CD14-positive monocyte (primary cell): ENCODE results near the gene MED13L. TPM values are rescaled to one million over a fixed set of nuclear protein-coding genes. Genes with fewer than 3 reads are reported as not detected.

Experiments
- DNase-seq, 3 donors: peaks; one replicate each; pipeline ENCODE4 v3.0.0-alpha.2; 2011 to 2022
- H2AFZ ChIP-seq: 2 replicates; pipeline ENCODE4 v1.6.0; 2012; ENCODE audit warnings: mild to moderate bottlenecking, low read depth, low read length, inconsistent platforms; ENCODE audit not compliant: insufficient read depth, poor library complexity, severe bottlenecking
- H3K27ac ChIP-seq, 2 donors: 1 replicate in 1 of 2; 2 replicates in 1 of 2; pipeline ENCODE4 v1.5.1; 2012 to 2013; ENCODE audit warnings: low read length in 2 of 2, control low read depth in 1 of 2, inconsistent platforms in 1 of 2, low read depth in 1 of 2, mild to moderate bottlenecking in 1 of 2
- H3K27me3 ChIP-seq, 2 donors: one replicate each; pipeline versions ENCODE4 v1.6.0 to v1.6.1; 2011 to 2013; ENCODE audit warnings: low read length in 2 of 2; ENCODE audit not compliant: control insufficient read depth in 2 of 2, insufficient read depth in 2 of 2
- H3K36me3 ChIP-seq, 2 donors: replicated peaks in 1 of 2; 1 replicate in 1 of 2; 2 replicates in 1 of 2; pipeline versions ENCODE4 v1.5.1 to v1.6.1; 2012 to 2013; ENCODE audit warnings: low read length in 2 of 2, control low read depth in 1 of 2, inconsistent platforms in 1 of 2, mild to moderate bottlenecking in 1 of 2; ENCODE audit not compliant: insufficient read depth in 2 of 2, control insufficient read depth in 1 of 2
- H3K4me1 ChIP-seq, 2 donors: 1 replicate in 1 of 2; 2 replicates in 1 of 2; pipeline versions ENCODE4 v1.5.1 to v1.6.1; 2012 to 2013; ENCODE audit warnings: low read length in 2 of 2, control low read depth in 1 of 2, inconsistent platforms in 1 of 2, mild to moderate bottlenecking in 1 of 2, moderate library complexity in 1 of 2; ENCODE audit not compliant: insufficient read depth in 2 of 2, control insufficient read depth in 1 of 2
- H3K4me2 ChIP-seq: replicated peaks from 2 replicates; pipeline ENCODE3; 2012; ENCODE audit warnings: low read length, moderate library complexity, mild to moderate bottlenecking; ENCODE audit not compliant: poor library complexity, severe bottlenecking; ENCODE audit errors: extremely low read depth
- H3K4me3 ChIP-seq, 3 experiments: fragments of 200-600 bp in 1 of 3; sonication (generic) in 1 of 3; replicated peaks in 1 of 3; 1 replicate in 2 of 3; 2 replicates in 1 of 3; pipeline ENCODE4 v1.5.1; 2011 to 2013; ENCODE audit warnings: low read length in 3 of 3, mild to moderate bottlenecking in 3 of 3, control low read depth in 2 of 3, low read depth in 2 of 3, inconsistent platforms in 1 of 3, moderate library complexity in 1 of 3
- H3K79me2 ChIP-seq: 2 replicates; pipeline ENCODE4 v1.6.0; 2012; ENCODE audit warnings: mild to moderate bottlenecking, control low read depth, inconsistent platforms, low read length, moderate library complexity; ENCODE audit not compliant: insufficient read depth
- H3K9ac ChIP-seq: 2 replicates; pipeline ENCODE4 v1.6.0; 2017; ENCODE audit warnings: low read length, mild to moderate bottlenecking; ENCODE audit not compliant: insufficient read depth, poor library complexity, severe bottlenecking
- H3K9me3 ChIP-seq, 2 donors: replicated peaks in 1 of 2; 1 replicate in 1 of 2; 2 replicates in 1 of 2; pipeline versions ENCODE4 v1.5.1 to v1.6.1; 2012 to 2013; ENCODE audit warnings: low read length in 2 of 2, control low read depth in 1 of 2; ENCODE audit not compliant: control insufficient read depth in 1 of 2, insufficient read depth in 1 of 2
- H4K20me1 ChIP-seq: 2 replicates; pipeline ENCODE4 v1.6.0; 2012; ENCODE audit warnings: mild to moderate bottlenecking, low read length, control low read depth, moderate library complexity; ENCODE audit not compliant: insufficient read depth
- H3K27ac Mint-ChIP-seq, 7 donors: one replicate each; pipeline ENCODE4 v1.8.0; 2020; ENCODE audit warnings: mild to moderate bottlenecking in 7 of 7, mixed read lengths in 7 of 7, moderate library complexity in 6 of 7, inconsistent platforms in 2 of 7
- H3K27me3 Mint-ChIP-seq, 3 donors: one replicate each; pipeline ENCODE4 v1.8.0; 2021 to 2022; ENCODE audit warnings: low read depth in 3 of 3, mild to moderate bottlenecking in 3 of 3, mixed read lengths in 3 of 3, moderate library complexity in 3 of 3, inconsistent platforms in 1 of 3
- H3K36me3 Mint-ChIP-seq, 2 donors: one replicate each; pipeline ENCODE4 v1.8.0; 2020; ENCODE audit warnings: mixed read lengths in 2 of 2, inconsistent platforms in 1 of 2, mild to moderate bottlenecking in 1 of 2
- H3K4me1 Mint-ChIP-seq: one replicate; pipeline ENCODE4 v1.8.0; 2020; ENCODE audit warnings: mild to moderate bottlenecking, mixed read lengths
- H3K4me3 Mint-ChIP-seq, 2 donors: one replicate each; pipeline ENCODE4 v1.8.0; 2020; ENCODE audit warnings: mild to moderate bottlenecking in 2 of 2, mixed read lengths in 2 of 2, moderate library complexity in 1 of 2
- H3K9me3 Mint-ChIP-seq, 7 donors: one replicate each; pipeline ENCODE4 v1.8.0; 2020 to 2022; ENCODE audit warnings: mixed read lengths in 7 of 7, mild to moderate bottlenecking in 6 of 7, moderate library complexity in 6 of 7, inconsistent platforms in 2 of 7
- WGBS: methylation state at CpG from one replicate; pipeline ENCODE4 v1.1.5; 2013; ENCODE audit warnings: missing lambda C conversion rate; ENCODE audit not compliant: insufficient coverage; 5-methylcytosine and 5-hydroxymethylcytosine counted together
- intact Hi-C, 2 donors: fragments of 100-400 bp; cut with micrococcal nuclease; formaldehyde crosslinking; loops; one replicate each; pipeline versions ENCODE4 v1.15.0 to v1.15.1; 2023
- polyA plus RNA-seq, 3 donors: library from polyadenylated mRNA; depleted of rRNA in 1 of 3; unstranded in 2 of 3; stranded (reverse) in 1 of 3; fragments of 300-500 nt in 2 of 3; fragments of >200 nt in 1 of 3; fragmentation: Illumina TruSeq in 2 of 3; gene quantifications; 1 replicate in 2 of 3; 2 replicates in 1 of 3; pipeline ENCODE4 v1.2.3, GENCODE V29; 2012 to 2021
- TF ChIP-seq, protein P1 (sequence below): fragments of 200-600 bp; IDR thresholded peaks from one replicate; pipeline ENCODE4 v1.8.0; 2022; ENCODE audit warnings: antibody characterized with exemption, mild to moderate bottlenecking

MED13L gene
- polyA plus RNA-seq, 3 donors, result 4.4 to 42.0 (median 7.5) TPM

DNA sequence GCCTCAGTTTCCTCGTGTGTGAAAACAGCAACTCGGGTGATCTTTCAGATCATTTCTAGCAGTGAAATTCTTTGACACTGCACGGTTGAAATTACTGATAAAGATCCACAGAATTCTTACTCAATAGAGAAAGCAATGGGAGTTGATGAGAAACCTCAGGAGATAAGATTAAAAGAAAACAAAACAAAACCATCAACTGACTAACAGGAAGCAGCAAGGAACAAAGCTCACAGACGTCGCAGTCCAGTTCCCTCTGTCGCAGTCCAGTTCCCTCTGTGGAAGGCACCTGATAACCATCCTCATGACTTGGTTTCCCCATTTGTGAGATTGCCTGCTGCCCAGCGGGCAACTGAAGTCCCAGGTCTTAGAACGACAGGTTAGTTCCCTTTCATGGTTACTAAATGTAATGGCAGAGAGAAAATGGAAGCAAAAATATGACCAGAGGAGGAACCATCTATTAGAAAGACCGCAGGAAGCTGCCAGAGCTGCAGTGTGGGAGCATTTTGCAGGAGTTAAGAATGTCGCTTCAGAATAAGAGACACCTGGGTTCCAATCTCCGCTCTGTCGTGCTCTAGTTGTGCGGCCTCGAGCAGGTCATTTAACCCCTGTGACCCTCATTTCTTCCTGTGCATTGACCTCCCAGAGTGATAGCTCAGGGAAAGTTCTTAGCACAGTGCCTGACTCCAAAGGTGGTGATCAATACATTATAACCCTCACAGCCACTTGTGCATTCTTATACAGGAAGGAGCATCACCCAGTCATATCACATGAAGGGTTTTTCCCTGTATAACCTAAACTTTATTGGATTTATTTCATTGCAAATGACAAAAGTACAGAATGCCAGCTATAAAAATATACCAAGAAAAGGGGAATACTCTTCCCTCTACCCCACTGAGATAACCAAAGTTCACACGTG lies 5.1 kb upstream of the MED13L start:
- Mint-ChIP-seq H3K27me3 (peaks cover 0 to 1% (median 1%) of the 10 kb centered on the region in 3 donors), H3K9me3 (no peaks in the 10 kb centered on the region), H3K4me1 (peaks cover 79% of the 10 kb centered on the region), H3K27ac (peak overlapping the region; percentile 91 to 97 (median 96)), H3K4me3 (peak overlapping the region; percentile 80 to 90), H3K36me3 (no peaks in the 10 kb centered on the region)
- Histone ChIP-seq H3K27me3 (no peaks in the 10 kb centered on the region), H3K4me2 (peak overlapping the region; percentile 71), H3K9ac (peak overlapping the region; percentile 60), H3K36me3 (no peaks in the 10 kb centered on the region), H3K9me3 (no peaks in the 10 kb centered on the region), H3K4me3 (peak overlapping the region; percentile 30 to 90 (median 71)), H3K79me2 (peaks cover 36% of the 10 kb centered on the region), H3K27ac (peak overlapping the region; percentile 64 to 90), H4K20me1 (no peaks in the 10 kb centered on the region), H2AFZ (peak overlapping the region; percentile 79), H3K4me1 (peaks cover 82 to 90% of the 10 kb centered on the region in 2 donors)
- TF ChIP-seq, protein P1, sequence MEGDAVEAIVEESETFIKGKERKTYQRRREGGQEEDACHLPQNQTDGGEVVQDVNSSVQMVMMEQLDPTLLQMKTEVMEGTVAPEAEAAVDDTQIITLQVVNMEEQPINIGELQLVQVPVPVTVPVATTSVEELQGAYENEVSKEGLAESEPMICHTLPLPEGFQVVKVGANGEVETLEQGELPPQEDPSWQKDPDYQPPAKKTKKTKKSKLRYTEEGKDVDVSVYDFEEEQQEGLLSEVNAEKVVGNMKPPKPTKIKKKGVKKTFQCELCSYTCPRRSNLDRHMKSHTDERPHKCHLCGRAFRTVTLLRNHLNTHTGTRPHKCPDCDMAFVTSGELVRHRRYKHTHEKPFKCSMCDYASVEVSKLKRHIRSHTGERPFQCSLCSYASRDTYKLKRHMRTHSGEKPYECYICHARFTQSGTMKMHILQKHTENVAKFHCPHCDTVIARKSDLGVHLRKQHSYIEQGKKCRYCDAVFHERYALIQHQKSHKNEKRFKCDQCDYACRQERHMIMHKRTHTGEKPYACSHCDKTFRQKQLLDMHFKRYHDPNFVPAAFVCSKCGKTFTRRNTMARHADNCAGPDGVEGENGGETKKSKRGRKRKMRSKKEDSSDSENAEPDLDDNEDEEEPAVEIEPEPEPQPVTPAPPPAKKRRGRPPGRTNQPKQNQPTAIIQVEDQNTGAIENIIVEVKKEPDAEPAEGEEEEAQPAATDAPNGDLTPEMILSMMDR, result no peak
- WGBS, result 31% methylated on average over 9 of the region's 15 CpGs
- peak; percentile 30 to 75 (median 74) for DNase-seq
- intact Hi-C loops, result loop anchor here in 1 of 2 donors (5.0 kb wide), 1 partner anchor 50 kb away; no protein-coding TSS in a partner anchor

DNA sequence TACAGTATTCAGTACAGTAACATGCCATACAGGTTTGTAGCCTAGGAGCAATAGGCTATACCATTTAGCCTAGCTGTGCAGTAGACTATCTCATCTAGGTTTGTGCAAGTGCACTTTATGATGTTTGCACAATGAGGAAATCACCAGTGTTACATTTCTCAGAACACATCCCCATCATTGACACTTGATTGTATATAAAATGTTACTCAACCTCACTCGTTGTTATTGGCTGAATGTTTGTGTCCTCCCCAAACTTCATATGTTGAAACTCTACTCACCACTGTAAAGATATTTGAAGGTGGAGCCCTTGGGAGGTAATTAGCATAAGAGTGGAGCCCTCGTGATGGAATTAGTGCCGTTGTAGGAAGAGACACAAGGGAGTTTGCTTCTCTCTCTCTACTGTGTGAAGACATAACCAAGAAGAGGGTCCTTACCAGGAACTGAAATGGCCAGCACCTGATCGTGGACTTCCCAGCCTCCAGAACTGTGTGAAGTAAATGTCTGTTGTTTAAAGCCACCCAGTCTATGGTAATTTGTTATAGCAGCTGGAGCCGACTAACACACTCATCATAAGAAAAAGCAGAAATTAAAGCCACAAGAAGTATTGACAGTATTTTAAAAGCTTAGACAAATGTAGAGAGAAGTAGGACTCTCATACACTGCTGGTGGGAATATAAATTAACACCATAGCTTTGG lies 3.2 kb upstream of the MED13L start:
- Mint-ChIP-seq H3K27ac (peak overlapping the region; percentile 90 to 95 (median 93)), H3K9me3 (no peaks in the 10 kb centered on the region), H3K4me1 (peaks cover 72% of the 10 kb centered on the region), H3K36me3 (peaks cover 0 to 4% of the 10 kb centered on the region in 2 donors), H3K4me3 (peak overlapping the region; percentile 24 to 59), H3K27me3 (peaks cover 0 to 1% (median 1%) of the 10 kb centered on the region in 3 donors)
- H3K4me3 ChIP-seq, result peak overlapping the region in 1 of 3 experiments; percentile 24
- peak; percentile 68 to 70 (median 70) for DNase-seq
- H3K27me3 ChIP-seq, result no peaks in the 10 kb centered on the region
- TF ChIP-seq, protein P1, result no peak
- H3K9me3 ChIP-seq, result no peaks in the 10 kb centered on the region
- WGBS, result no CpG with 5 or more reads among the region's 5 CpGs
- peaks cover 47% of the 10 kb centered on the region for H3K79me2 ChIP-seq
- peak overlapping the region; percentile 54 to 85 for H3K27ac ChIP-seq
- intact Hi-C loops, result loop anchor here in 1 of 2 donors (5.0 kb wide), 1 partner anchor 52 kb away; no protein-coding TSS in a partner anchor
- H2AFZ ChIP-seq, result peak overlapping the region; percentile 36
- H3K4me2 ChIP-seq, result peak overlapping the region; percentile 43
- peaks cover 10% of the 10 kb centered on the region for H4K20me1 ChIP-seq
- peaks cover 76 to 78% of the 10 kb centered on the region in 2 donors for H3K4me1 ChIP-seq
- H3K9ac ChIP-seq, result no peak overlapping the region
- no peaks in the 10 kb centered on the region for H3K36me3 ChIP-seq
